GM19099 (cell line): ENCODE data around the gene TPBGL.

Source experiments
- POLR2A ChIP-seq: IDR thresholded peaks from 3 replicates; pipeline ENCODE4 v1.6.1; 2011; ENCODE audit warnings: low read depth; ENCODE audit not compliant: insufficient read length; ENCODE audit errors: extremely low read depth

The TPBGL gene

DNA sequence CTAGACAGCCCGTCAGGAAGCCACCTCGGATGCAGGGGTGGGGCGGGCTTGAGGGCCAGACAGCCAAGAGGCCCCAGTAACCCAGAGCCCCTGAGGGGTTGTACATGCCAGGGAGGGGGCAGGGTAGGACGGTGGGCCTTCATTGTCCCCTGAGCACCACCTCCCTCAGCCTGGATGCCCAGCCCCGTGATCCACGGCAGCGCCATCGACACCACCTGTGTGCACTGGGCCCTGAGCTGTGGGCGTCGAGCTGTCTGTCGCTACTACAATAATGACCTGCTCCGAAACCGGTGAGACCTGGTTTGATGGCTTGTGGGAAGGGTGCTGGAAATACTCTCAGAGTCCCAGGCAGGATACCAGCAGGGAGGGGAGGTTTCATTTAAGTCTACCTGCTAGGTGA is 37.4 kb upstream of the TPBGL start:
- no peak for TF ChIP-seq POLR2A

- TF ChIP-seq POLR2A, result no peak
Observed at GRCh38 chr11:75203641-75204011, 36.9 kb upstream of the TPBGL start.

- TF ChIP-seq POLR2A, result no peak
Observed at GRCh38 chr11:75204012-75204674, 36.4 kb upstream of the TPBGL start.

DNA sequence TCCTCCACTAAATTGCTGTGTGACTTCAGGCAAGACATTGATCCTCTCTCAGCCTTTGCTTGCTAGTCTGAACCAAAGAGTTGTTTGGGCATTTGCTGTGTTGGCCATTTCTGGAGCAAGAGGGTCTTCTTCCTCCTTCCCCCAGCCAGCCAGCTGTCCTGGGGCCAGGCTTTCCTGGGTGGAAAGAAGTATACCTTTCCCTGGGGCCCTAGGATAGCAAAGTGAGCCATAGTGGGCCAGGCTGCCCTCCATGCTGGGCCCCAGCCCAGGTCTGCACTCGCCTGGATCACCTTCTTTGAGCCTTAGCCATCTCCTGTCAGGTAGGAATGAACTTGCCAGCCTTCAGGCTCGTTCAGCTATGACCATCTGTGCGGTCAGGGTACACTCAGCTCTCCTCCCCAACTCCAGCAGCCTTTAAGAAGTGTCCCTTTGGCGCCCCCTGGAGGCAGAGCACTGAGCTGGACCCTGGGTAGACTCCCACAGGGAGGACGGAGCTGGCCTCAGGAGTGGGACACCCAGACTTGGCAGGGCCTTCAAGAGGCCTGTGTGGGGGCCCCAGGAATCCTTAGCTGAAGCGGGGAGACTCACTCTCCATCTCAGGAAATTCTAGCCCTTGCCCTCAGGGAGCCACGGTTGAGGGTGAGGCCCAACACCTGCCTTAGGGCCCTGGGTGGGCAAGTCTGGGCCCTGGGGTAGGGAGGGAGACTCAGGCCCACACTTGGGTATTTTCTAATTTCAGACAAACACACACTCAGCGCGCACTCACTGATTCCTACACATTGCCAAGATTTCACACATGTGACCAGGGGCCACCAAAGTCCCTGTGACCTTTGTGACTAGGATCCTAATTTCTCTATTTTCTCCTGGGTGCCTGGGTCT is 35.6 kb upstream of the TPBGL start:
- TF ChIP-seq POLR2A, result no peak

DNA sequence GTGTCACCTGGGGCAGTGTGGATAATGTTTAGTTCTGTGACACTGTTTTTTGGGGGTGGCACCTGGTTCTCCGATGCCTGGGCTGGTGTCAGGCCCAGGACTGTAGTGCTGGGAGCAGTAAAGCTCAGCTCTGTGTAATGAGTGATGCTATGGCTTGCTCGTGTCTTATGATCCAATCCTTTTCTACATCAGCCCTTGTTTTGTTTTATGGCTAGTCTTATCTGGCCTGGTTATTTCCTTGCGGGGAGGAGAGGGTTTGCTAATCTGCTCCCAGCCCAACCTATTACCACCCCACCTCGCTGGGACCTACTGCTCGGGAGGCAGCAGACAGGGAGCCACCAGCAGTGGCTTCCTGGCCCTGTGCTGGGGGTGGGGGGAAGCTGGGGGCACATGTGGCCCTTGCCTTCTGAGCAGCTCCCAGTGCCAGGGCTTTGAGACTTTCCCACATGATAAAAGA is 35.0 kb upstream of the TPBGL start:
- TF ChIP-seq POLR2A, result no peak

DNA sequence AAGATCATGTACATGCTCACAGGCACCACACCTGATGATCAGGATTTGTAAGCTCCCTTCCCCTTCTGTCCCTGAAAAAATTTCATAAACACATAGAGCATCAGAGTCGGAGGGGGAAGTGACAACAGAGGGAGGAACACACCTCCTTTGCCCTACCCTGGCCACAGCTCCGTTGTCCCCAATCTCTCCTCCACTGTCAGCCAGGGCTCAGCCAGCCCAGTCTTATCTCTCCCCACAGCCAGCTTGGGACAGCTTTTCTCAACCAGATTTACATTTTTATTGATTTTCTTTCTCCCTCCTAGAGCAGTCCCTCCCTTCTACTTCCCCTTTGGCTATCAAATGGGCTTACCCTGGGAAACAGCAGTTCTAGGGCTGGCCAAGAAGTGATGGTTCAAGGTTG is 32.1 kb upstream of the TPBGL start:
- TF ChIP-seq POLR2A, result no peak

- no peak for TF ChIP-seq POLR2A
Observed at GRCh38 chr11:75212411-75212810, 28.2 kb upstream of the TPBGL start.

- TF ChIP-seq POLR2A, result no peak
Observed at GRCh38 chr11:75214411-75214821, 26.2 kb upstream of the TPBGL start.

GRCh38 chr11:75214843-75215242 is 25.7 kb upstream of the TPBGL start:
- TF ChIP-seq POLR2A, result no peak

DNA sequence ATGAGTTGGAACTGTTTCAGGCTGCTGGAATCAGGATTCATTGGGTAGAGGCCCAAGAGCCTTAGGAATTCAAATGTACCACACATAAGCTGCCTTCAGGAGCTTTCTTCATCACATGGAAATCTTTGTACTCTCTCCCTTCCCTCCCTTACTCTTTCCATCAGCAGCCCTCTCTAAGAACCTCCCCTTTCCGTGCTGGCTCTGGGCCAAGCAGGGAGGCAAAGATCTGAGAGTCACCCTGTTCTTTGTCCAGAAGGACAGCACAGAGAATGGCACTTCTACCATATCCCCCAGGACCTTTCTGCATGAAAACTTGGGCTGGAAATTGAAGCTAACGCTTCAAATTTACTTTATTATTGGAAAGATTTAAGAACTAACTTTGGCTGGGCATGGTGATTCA is 20.7 kb upstream of the TPBGL start:
- TF ChIP-seq POLR2A, result no peak

DNA sequence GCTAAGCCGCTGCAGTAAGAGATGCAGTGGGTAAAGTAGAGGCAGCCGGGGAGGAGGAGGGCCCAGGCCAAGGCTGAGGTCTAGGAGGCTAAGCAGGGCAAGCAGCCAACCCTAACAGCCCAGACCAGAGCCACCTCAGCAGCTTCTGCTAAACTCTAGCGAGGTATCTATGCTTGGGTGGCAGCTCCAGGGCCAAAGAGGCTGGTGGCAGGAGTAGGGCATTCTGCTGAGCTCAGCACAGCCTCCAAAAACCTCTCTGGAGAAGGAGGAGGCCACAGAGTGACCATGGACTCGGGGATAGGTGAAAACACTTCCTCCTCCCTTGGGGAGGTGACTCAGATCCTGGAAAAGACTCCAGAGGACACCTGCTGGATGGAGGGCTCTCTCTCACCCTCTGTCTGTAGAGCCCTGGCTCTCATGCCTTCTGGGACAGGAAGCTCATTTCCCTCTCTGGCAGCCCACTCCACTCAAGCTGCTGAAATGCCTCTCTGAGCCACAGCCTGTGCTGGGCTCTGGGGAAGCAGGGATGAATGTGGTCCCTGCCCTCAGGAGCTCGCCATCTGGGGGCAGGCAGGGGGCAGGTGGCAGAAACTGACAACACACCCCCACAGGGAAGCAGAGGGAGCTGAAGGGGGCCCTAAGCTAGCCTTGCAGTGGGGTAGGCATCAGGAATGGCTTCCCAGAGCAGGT is 16.5 kb upstream of the TPBGL start:
- no peak for TF ChIP-seq POLR2A

GRCh38 chr11:75225794-75226193 is 14.8 kb upstream of the TPBGL start:
- no peak for TF ChIP-seq POLR2A

DNA sequence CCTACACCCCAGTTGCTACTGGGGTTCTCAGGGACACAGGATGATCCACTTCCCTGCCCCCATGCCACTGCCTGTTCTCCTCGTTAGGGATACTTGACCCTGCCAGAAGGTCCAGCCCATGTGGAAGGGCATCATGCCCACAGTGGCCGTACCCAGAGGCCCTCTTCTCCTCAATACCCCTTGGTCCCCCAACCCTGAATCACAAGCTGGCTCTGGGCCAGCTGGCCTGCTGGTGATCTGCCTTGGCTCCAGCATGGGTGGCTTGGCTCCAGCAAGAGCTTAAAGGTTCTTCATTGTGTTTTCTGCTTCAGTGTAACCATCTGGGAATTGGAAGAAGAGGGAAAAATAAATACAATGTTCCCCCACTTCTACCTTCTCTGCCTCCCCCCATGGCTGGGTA is 11.1 kb upstream of the TPBGL start:
- TF ChIP-seq POLR2A, result no peak

DNA sequence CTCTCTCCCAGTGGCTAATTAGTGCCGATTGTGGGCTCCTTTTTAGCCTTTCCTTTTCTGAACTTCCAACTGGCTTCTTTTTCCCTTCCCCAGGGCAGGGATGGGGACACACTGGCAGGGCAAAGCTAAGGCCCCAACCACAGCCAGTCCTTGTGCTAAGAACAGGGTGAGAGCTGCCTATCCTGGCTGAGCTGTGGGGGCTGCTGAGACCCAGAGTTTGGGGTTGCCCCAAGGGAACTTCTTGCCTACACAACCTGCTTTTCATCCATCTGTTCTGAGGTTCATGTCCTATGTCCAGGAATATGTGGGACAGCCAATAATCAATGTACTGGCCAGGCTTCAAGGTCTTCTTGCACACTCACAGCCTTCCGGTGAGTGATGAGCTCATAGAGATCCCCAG is 10.0 kb upstream of the TPBGL start:
- no peak for TF ChIP-seq POLR2A

DNA sequence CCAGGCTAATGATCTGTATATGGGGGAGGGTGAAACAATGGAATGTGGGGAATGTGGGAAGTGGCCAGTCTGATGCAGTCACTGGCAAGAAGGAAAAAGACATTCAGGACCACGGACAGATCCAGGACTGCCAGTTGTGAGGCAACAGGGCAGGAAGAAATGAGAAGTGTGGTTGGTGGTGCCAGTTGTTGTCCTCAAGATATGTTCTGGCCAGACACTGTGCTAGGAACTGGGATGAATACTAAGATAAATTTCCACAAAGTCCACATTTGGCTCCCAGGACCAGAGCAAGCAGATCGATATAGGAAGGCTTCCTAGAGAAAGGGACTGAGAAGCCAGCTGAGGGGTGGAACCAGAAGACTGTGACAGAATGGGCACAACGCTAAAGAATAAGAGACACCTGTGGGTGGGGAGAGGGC is 6.8 kb upstream of the TPBGL start:
- no peak for TF ChIP-seq POLR2A

DNA sequence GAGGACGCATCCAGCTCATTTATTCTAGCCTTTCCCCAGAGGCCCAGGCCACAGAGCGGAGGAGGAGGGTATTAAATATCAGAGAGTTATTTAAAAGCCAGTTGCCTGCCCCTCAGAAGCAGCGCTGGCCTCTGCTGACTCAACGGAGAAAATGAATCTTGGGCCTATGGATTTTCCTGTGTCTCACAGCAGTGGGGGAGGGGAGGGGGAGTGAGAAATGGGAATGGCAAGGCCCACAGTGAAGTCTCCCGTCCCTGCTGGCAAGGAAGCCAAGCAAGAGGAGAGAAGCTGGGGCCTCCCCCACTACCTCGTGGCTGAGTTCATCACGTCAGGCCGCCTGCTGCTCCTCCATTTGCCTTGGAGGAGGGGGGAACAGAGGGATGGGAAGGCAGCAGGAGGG is 4.5 kb upstream of the TPBGL start:
- TF ChIP-seq POLR2A, result no peak

DNA sequence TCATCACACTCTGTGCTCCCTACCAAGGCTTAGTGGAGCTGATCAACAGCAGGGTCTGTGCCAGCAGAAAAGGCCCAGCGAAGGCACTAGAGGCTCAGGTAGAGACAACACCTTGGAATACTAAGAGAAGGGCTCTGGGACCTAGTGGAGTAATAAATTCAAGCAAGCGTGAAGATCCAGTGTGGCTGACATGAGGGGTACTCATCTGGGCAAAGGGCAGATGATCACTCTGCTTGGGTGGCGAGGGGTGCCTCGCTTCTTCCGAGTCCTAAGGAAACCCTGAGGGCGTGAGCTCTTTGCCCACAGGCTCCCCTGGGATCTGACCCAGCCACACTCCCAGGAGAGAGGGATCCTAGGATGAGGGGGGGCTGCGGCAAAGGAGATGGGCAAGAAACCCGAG is 3.5 kb upstream of the TPBGL start:
- no peak for TF ChIP-seq POLR2A
